GM12874 (cell line): ENCODE measurements around the gene CHADL.

Experiments used
- CTCF ChIP-seq: IDR thresholded peaks from 2 replicates; pipeline ENCODE4 v1.5.1; 2011; ENCODE audit warnings: low read depth, mild to moderate bottlenecking, control low read depth, low read length, moderate library complexity; ENCODE audit not compliant: insufficient read depth

The CHADL gene

GRCh38 chr22:41191467-41191866 lies 49.3 kb downstream of the CHADL start:
- no peak for TF ChIP-seq CTCF

- TF ChIP-seq CTCF = no peak
These were observed 56.1 kb downstream of the CHADL start for GRCh38 chr22:41184679-41185078.

- no peak for TF ChIP-seq CTCF
These were observed 59.1 kb downstream of the CHADL start for GRCh38 chr22:41181349-41182241.

GRCh38 chr22:41180926-41181325 lies 59.8 kb downstream of the CHADL start:
- TF ChIP-seq CTCF = no peak
